Endothelial cell of umbilical vein (primary cell): ENCODE data around the gene GUK1.

Experiments
- CTCF ChIP-seq, 2 donors: IDR thresholded peaks; 1 replicate in 1 of 2; 2 replicates in 1 of 2; pipeline ENCODE4 v1.5.1; 2011; ENCODE audit warnings: low read length in 2 of 2, mild to moderate bottlenecking in 2 of 2, moderate library complexity in 2 of 2, control low read depth in 1 of 2, inconsistent platforms in 1 of 2, low read depth in 1 of 2; ENCODE audit not compliant: insufficient read depth in 1 of 2; ENCODE audit errors: extremely low read depth in 1 of 2
- EZH2 ChIP-seq: IDR thresholded peaks from 2 replicates; pipeline ENCODE4 v1.6.1; 2012; ENCODE audit warnings: borderline replicate concordance, low read depth, mild to moderate bottlenecking, moderate library complexity, low read length, inconsistent platforms; ENCODE audit not compliant: severe bottlenecking
- GATA2 ChIP-seq: IDR thresholded peaks from 2 replicates; pipeline ENCODE4 v1.7.0; 2011; ENCODE audit warnings: low read depth, mild to moderate bottlenecking, moderate library complexity, mixed read lengths, low read length; ENCODE audit not compliant: insufficient read length, insufficient read depth
- MAX ChIP-seq: IDR thresholded peaks from 2 replicates; pipeline ENCODE4 v1.6.1; 2011; ENCODE audit not compliant: insufficient read depth, insufficient read length
- POLR2A ChIP-seq: IDR thresholded peaks from 2 replicates; pipeline ENCODE4 v1.6.1; 2012; ENCODE audit warnings: low read depth, mild to moderate bottlenecking, control low read depth, low read length
- POLR2AphosphoS5 ChIP-seq: IDR thresholded peaks from 2 replicates; pipeline ENCODE4 v1.6.1; 2012; ENCODE audit warnings: low read depth, mild to moderate bottlenecking, control low read depth, low read length, moderate library complexity; ENCODE audit not compliant: insufficient read depth

DNA sequence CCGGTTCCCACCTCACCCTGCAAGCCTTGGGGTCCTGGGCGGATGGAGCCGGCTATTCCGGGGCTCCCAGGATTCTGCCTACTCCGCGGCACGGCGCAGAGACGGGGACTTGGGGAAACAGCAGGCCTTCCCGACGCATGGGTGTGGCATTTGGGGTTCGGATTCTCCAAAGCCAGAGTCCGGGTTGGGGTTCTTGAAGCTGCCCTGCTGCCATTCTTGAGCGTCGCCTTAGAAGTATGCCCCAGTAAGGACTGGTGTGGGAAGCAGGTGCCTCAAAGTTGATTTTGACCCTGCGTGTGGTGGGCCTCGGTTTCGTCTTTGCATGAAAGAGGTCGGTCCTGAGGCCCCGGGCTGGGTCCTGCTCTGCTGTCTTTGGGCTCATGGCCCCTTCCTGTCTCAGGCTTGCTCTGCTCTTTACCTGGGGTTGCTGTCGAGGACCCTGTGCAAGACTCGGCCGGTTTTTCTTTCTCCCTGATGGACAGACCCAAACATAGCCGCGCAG lies 696 bp downstream of the GUK1 start:
- TF ChIP-seq EZH2 (no peak), POLR2AphosphoS5 (no peak), CTCF (IDR thresholded peaks at IDR 0.05; ENCODE audit: extremely low read depth in 1 of 2, insufficient read depth in 1 of 2, low read depth in 1 of 2, low read length in 2 of 2) (no peak), GATA2 (no peak), POLR2A (no peak), MAX (no peak)
